SK-N-SH treated with all-trans-retinoic acid at 6 μM for 48 hours (cell line): ENCODE measurements around the gene SRMS.

ENCODE experiments used
- ZFP3 ChIP-seq: fragments of 250-450 bp; sonication (Bioruptor Pico); IDR thresholded peaks from 2 replicates; pipeline ENCODE4 v1.5.0; 2020; ENCODE audit warnings: mild to moderate bottlenecking, moderate library complexity
- ZFP30 ChIP-seq: fragments of 450-650 bp; formaldehyde crosslinking; IDR thresholded peaks from 2 replicates; pipeline ENCODE4 v1.5.0; 2022; ENCODE audit warnings: mild to moderate bottlenecking, moderate library complexity

DNA sequence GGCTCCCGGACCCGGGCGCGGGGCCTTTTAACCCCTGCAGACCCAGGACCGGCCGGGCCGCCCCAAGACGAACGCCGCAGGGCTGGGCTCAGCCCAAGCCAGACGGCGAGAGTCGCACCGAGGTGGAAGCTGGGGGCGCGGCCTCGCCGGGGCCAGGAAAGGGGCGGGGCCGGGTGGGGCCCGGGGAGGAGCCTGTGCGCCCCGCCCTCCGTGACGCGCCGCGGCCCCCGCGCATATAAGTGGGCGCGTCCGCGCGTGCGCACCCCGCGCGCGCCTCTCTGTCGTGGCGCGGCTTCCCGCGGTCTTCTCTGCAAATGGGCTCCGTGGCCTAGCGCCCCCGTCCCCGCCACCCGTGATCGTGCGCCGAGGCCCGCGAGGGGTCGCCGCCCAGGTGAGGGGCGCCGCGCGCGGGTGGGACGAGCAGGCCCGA lies 27.0 kb downstream of the SRMS start, which contains the start of gene PPDPF:
- no peak for TF ChIP-seq ZFP30 (CRISPR knock-in tag)
- no peak for TF ChIP-seq ZFP3 (CRISPR knock-in tag)
